Testis (tissue), 3 donors: ENCODE results near the gene TEX26. TPM values are rescaled to one million over a fixed set of nuclear protein-coding genes. Genes with fewer than 3 reads are reported as not detected.
A peak's percentile ranks its signal among the peaks of the same experiment; 100 is the strongest.

ENCODE experiments used
- DNase-seq: peaks from one replicate; pipeline ENCODE4 v3.0.0-alpha.2; 2019
- H3K27ac ChIP-seq, 2 donors: fragments of 200-600 bp; sonication (generic); one replicate each; pipeline ENCODE4 v1.5.1; 2019
- H3K27me3 ChIP-seq: fragments of 200-600 bp; sonication (generic); one replicate; pipeline ENCODE4 v1.5.1; 2019
- H3K36me3 ChIP-seq: fragments of 200-600 bp; sonication (generic); one replicate; pipeline ENCODE4 v1.5.1; 2017; ENCODE audit warnings: low read depth; ENCODE audit errors: missing control alignments
- H3K4me1 ChIP-seq: fragments of 200-600 bp; sonication (generic); one replicate; pipeline ENCODE4 v1.5.1; 2019
- H3K4me3 ChIP-seq, 2 donors: fragments of 200-600 bp; sonication (generic); one replicate each; pipeline ENCODE4 v1.5.1; 2017 to 2019
- H3K9me3 ChIP-seq: fragments of 200-600 bp; sonication (generic); one replicate; pipeline ENCODE4 v1.5.1; 2017
- POLR2A ChIP-seq: fragments of 450-650 bp; IDR thresholded peaks from one replicate; pipeline ENCODE4 v1.6.1; 2017; ENCODE audit warnings: antibody characterized with exemption, mild to moderate bottlenecking, moderate library complexity
- WGBS, 2 donors: methylation state at CpG; one replicate each; pipeline ENCODE4 v1.1.5; 2018; 5-methylcytosine and 5-hydroxymethylcytosine counted together
- intact Hi-C: fragments of 100-400 bp; cut with DNase I; formaldehyde crosslinking; loops from one replicate; pipeline ENCODE4 v1.15.1; 2023; ENCODE audit warnings: low total_unique reads
- polyA plus RNA-seq: library from polyadenylated mRNA; stranded (reverse); fragments of 350-450 nt; fragmentation: Illumina TruSeq; extraction: RNeasy Lipid Tissue Mini Kit (QIAGEN cat#74804); gene quantifications from one replicate; pipeline ENCODE4 v1.2.3, GENCODE V29; 2014; ENCODE audit warnings: low read depth, low replicate concordance; ENCODE audit not compliant: insufficient read depth
- total RNA-seq, 2 donors: library from RNA; depleted of rRNA; stranded (reverse); fragments of >200 nt; gene quantifications; one replicate each; pipeline ENCODE4 v1.2.3, GENCODE V29; 2016
- TF ChIP-seq, protein P1 (sequence below), 3 experiments: fragments of 450-650 bp in 2 of 3; fragments of 200-600 bp in 1 of 3; sonication (generic) in 1 of 3; IDR thresholded peaks; one replicate each; pipeline ENCODE4 v1.5.1; 2016 to 2019; ENCODE audit warnings: antibody characterized with exemption in 3 of 3, mild to moderate bottlenecking in 2 of 3, moderate library complexity in 1 of 3

Gene TEX26
- total and polyA plus RNA-seq, 3 donors from 2014 or later, result 5.5 to 40.7 (median 21.4) TPM

DNA sequence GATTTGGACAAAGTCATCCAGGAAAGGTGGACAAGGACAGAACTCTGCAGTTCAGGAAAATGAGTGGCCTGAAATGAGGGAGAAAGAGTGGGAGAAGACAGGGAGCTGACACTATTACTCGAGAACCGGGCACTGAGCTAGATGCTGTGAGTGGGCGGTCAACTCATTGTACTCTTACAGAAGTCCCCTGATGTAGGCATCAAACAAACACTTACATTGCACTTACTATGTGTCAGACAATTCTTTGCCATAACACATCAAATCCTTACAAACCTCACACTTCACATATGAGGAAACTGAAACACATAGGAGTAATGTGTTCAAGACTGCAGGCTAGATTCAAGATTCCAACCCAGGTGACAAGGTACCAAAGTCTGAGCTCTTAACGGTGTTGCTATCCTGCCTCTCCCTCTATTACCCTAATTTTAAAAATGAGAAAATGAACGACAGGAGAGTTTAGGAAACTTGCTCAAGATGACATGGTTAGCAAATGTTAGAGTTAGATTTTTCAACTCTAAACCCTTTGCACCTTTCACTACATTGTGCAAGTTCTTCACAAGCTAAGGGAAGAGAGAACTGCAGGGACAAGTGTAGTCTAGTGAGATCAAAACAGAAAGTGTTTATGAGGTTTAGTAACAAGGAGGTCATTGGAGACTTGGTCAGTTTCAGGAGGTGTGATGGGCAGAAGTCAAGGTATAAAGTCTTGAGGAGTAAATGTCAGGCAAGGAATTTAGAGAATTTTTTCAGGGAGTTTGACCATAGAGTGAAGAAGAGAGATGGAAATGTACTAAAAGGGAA lies 31.3 kb upstream of the TEX26 start:
- Histone ChIP-seq H3K36me3 (no peaks in the 10 kb centered on the region), H3K27me3 (no peaks in the 10 kb centered on the region), H3K4me3 (no peak overlapping the region), H3K27ac (no peak overlapping the region), H3K9me3 (no peaks in the 10 kb centered on the region), H3K4me1 (peaks cover 5% of the 10 kb centered on the region)
- no peak for DNase-seq
- TF ChIP-seq, protein P1, sequence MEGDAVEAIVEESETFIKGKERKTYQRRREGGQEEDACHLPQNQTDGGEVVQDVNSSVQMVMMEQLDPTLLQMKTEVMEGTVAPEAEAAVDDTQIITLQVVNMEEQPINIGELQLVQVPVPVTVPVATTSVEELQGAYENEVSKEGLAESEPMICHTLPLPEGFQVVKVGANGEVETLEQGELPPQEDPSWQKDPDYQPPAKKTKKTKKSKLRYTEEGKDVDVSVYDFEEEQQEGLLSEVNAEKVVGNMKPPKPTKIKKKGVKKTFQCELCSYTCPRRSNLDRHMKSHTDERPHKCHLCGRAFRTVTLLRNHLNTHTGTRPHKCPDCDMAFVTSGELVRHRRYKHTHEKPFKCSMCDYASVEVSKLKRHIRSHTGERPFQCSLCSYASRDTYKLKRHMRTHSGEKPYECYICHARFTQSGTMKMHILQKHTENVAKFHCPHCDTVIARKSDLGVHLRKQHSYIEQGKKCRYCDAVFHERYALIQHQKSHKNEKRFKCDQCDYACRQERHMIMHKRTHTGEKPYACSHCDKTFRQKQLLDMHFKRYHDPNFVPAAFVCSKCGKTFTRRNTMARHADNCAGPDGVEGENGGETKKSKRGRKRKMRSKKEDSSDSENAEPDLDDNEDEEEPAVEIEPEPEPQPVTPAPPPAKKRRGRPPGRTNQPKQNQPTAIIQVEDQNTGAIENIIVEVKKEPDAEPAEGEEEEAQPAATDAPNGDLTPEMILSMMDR (IDR thresholded peaks at IDR 0.05), result no peak
- TF ChIP-seq POLR2A, result no peak
- WGBS, 2 donors, result 89 to 90% methylated on average over 5 of the region's 5 CpGs
- intact Hi-C loops, result no loop called here

DNA sequence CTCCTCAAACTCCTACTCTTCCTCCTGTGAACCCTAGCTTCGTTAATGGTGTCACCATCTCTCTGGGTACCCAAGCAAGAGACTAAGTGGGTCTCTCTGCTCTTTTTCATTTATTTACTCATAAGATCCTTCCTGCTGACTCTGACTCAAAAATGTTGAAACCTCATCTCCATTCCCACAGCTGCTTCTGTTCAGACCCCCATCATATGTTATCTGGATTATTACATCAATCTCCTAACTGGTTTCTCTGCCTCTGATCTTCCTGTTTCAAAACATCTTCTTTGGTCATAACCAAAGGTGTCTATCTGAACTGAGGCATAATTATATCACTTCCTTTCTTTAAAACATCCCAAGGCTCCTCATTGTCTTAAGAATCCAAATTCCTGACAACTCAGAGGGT lies 28.4 kb upstream of the TEX26 start:
- Histone ChIP-seq H3K9me3 (no peaks in the 10 kb centered on the region), H3K4me3 (no peak overlapping the region), H3K4me1 (peaks cover 30% of the 10 kb centered on the region), H3K36me3 (no peaks in the 10 kb centered on the region), H3K27me3 (no peaks in the 10 kb centered on the region), H3K27ac (no peak overlapping the region)
- no peak for DNase-seq
- TF ChIP-seq, protein P1 (IDR thresholded peaks at IDR 0.05), result no peak
- no peak for TF ChIP-seq POLR2A
- 87 to 100% methylated on average over 1 of the region's 1 CpG for WGBS, 2 donors
- intact Hi-C loops, result no loop called here

DNA sequence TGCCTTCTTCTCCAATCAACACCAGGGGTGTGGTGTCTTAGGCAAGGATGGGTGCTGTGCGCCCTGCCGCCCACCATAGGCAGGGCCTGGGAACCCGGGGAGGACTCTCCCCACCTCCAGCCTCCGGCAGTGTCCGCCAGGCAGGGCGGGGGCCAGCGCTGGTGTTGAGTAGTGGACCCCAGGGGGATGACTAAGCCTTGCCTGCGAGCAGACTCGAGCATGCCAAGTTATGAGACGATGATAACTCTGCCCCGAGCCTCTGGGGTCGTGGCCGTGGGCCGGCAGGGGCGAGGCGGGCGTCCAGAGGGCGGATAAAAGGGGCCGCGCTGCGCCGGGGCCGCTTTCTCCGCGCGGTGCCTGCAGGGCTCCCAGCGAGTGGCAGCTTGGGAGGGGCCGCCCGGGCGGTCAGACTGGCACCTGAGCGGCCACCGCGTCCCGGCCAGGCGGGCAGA lies 26.5 kb upstream of the TEX26 start, which contains the start of gene MEDAG:
Gene MEDAG (plus strand): TSS at position 340 of the 452 bp plus-strand sequence. CDS start 245 bp downstream, outside the sequence.
- DNase-seq, result peak; percentile 57
- H3K9me3 ChIP-seq, result no peaks in the 10 kb centered on the region
- no peaks in the 10 kb centered on the region for H3K27me3 ChIP-seq
- peak within 1 kb of the TSS; percentile 46 to 56 for H3K4me3 ChIP-seq
- H3K36me3 ChIP-seq, result no peaks in the 10 kb centered on the region
- no peak for TF ChIP-seq POLR2A
- TF ChIP-seq, protein P1 (IDR thresholded peaks at IDR 0.05), result no peak
- WGBS, 2 donors, result 3 to 33% methylated on average over 1 to 22 of the region's 35 CpGs
- peaks cover 32% of the 10 kb centered on the region for H3K4me1 ChIP-seq
- peak within 1 kb of the TSS; percentile 69 to 80 for H3K27ac ChIP-seq
- intact Hi-C loops, result no loop called here

DNA sequence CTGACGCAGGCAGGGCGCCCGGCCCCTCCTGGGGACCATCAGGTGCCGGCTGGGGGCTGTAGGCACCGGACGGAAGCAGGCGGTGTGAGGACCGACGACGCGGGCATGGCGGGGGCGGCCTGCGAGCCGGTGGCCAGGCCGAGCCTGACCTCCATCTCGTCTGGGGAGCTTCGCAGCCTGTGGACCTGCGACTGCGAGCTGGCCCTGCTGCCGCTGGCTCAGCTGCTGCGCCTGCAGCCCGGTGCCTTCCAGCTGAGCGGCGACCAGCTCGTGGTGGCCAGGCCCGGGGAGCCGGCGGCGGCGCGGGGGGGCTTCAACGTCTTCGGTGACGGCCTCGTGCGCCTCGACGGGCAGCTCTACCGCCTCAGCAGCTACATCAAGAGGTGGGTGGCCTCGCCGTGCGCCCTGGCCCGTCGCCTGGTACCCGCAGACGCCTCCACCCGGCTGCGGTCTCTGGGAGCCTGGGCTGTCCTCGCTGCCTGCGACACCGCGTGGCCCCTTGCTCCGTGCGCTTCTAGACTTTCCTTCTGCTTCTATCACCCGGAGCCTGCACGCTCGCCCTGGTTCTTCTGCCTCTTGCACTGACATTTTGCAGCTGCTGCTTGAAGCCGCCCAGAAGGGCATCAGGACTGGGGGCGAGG lies 25.9 kb upstream of the TEX26 start:
- no peaks in the 10 kb centered on the region for H3K27me3 ChIP-seq
- H3K36me3 ChIP-seq, result no peaks in the 10 kb centered on the region
- H3K27ac ChIP-seq, result peak overlapping the region; percentile 69 to 80
- peak; percentile 28 for DNase-seq
- H3K4me3 ChIP-seq, result peak overlapping the region; percentile 46 to 56
- H3K9me3 ChIP-seq, result no peaks in the 10 kb centered on the region
- 36 to 45% methylated on average over 13 to 39 of the region's 60 CpGs for WGBS, 2 donors
- intact Hi-C loops, result no loop called here
- TF ChIP-seq, protein P1 (IDR thresholded peaks at IDR 0.05), result no peak
- TF ChIP-seq POLR2A, result no peak
- H3K4me1 ChIP-seq, result peaks cover 32% of the 10 kb centered on the region
